Head of caudate nucleus (tissue), 42 donors: ENCODE measurements around the gene MCUR1.
"Not testable (repeated sequence)": the region's sequence is repeated elsewhere in the genome, so short reads cannot be mapped to it uniquely, and the experiment has no call there.

Source experiments
- DNase-seq, 42 donors: peaks; one replicate each; pipeline versions ENCODE4 v3.0.0 to v3.0.0-alpha.2; 2020 to 2021; ENCODE audit warnings: mixed read lengths in 7 of 42
- intact Hi-C: fragments of 100-400 bp; cut with DNase I; formaldehyde crosslinking; loops from one replicate; pipeline ENCODE4 v1.15.0; 2022

MCUR1 gene, protein sequence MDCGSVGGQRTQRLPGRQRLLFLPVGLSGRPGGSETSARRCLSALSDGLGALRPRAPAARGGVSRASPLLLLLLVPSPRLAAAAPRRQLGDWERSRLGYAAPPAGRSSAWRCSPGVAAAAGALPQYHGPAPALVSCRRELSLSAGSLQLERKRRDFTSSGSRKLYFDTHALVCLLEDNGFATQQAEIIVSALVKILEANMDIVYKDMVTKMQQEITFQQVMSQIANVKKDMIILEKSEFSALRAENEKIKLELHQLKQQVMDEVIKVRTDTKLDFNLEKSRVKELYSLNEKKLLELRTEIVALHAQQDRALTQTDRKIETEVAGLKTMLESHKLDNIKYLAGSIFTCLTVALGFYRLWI

DNA sequence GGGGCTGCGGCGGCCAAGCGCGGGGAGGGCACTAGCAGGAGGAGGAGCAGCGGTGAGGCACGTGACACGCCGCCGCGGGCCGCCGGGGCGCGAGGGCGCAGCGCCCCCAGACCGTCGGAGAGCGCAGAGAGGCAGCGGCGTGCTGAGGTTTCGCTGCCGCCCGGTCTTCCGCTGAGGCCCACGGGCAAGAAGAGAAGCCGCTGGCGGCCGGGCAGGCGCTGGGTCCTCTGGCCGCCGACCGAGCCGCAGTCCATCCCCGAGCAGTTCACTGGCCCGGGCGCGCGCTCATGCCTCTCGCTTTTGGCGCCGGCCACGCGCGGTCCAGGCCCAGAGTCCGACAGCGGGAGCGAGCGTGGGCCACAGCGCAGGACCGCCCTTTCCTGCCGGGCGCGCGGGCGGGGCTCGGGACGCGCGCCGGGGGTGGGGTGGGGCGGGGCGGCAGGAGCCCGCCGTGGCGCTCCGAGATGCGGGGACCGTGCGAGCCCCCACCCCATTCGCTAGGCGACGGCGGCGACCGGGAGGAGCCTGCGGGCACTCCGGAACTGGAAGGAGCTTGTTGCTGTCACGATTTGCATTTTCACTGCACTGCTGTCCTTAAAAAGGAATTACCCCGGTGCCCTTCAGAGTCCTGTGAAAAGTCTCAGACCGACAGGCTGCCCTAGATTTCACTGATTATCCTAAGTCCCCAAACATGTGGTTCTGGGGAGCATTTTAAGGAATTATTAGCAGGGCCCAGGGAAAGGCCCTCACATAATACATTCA lies at the start of gene MCUR1:
MCUR1 (minus strand) TSS at position 382 of the 762 bp plus-strand sequence; CDS start at position 254, 128 bp downstream.
- peak; percentile 49 to 94 (median 88) for DNase-seq
- intact Hi-C loops = loop anchor here (5.0 kb wide), 2 partner anchors 102 to 197 kb away; partner anchors contain the start of genes NOL7 and RANBP9

DNA sequence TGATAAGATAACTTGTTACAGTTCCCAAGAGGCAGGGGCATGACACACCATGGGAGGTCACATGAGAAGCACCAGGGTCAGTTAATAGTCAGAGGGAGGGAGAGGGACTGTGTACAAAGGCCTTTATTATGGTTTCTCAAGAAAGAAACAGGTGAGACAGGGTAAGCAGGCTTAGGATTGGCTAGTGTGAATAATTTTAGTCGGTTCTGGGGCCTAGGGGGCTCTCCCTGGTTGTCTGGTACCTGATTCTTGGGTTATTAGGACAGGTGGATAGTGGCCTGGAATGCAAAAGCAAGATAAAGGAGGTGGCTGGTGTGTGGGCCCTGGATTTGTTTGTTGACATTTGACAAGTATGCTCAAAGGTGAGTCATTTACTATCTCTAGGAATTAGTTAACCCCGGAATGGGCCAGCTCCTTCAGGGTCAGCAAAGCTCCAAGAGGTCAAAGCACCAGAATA lies 49.4 kb upstream of the MCUR1 start:
- DNase-seq = peak in 1 of 42 donors; percentile 16
- intact Hi-C loops = no loop called here

DNA sequence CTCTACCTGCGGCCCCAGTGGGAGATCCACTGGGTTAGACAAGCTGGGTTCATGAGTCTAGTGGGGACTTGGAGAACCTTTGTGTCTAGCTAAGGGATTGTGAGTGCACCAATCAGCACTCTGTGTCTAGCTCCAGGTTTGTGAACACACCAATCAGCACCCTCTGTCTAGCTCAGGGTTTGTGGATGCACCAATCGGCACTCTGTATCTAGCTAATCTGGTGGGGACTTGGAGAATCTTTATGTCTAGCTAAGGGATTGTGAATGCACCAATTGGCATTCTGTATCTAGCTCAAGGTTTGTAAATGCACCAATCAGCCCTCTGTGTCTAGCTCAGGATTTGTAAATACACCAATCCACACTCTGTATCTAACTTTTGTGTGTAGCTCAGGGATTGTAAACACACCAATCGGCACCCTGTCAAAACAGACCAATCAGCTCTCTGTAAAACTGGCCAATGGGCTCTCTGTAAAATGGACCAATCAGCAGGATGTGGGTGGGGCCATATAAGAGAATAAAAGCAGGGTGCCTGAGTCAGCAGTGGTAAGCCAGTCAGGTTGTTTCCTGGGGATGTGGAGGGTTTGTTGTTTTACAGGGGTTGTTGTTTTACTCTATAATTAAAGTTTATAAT lies 46.3 kb upstream of the MCUR1 start:
- intact Hi-C loops = not testable (repeated sequence)

DNA sequence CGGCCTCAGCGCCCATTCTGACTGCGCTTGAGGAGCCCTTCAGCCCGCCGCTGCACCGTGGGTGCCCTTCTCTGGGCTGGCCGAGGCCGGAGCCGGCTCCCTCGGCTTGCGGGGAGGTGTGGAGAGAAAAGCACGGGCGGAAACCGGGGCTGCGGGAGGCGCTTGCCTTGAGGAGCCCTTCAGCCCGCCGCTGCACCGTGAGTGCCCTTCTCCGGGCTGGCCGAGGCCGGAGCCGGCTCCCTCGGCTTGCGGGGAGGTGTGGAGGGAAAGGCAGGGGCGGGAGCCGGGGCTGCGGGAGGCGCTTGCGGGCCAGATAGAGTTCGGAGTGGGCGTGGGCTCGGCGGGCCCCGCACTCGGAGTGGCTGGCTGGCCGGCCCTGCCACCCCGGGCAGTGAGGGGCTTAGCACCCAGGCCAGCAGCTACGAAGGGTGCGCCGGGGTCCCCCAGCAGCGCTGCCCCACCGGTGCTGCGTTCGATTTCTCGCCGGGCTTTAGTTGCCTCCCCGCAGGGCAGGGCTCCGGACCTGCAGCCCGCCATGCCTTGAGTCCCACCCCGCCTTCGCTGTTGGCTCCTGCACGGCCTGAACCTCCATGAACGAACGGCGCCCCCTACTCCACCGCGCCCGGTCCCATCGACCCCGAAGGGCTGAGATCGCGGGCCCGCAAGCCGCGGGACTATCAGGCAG lies 45.7 kb upstream of the MCUR1 start:
- intact Hi-C loops = no loop called here
- peak in 11 of 42 donors; percentile 5 to 43 (median 21) for DNase-seq

More for the DNA sequence above, 46.3 kb upstream of the MCUR1 start:
- peak in 4 of 42 donors; percentile 3 to 31 (median 18) for DNase-seq

DNA sequence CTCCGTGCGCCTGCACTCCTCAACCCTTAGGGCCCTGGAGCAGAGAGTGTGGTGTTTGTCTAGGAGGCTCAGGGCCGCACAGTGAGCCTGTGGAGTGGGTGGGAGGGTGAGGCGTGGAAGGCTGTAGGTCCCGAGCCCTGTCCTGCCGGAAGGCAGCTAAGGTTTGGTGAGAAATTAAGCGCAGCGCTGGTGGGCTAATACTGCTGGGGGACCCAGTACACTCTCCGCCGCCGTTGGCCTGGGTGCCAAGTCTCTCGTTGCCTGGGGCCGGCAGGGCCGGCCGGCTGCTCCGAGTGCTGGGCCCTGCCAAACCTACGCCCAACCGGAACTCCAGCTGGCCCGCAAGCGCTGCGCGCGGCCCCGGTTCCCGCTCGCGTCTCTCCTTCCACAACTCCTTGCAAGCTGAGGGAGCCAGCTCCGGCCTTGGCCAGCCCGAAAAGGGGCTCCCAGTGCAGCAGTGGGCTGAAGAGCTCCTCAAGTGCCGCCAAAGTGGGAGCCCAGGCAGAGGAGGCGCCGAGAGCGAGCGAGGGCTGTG lies 40.4 kb upstream of the MCUR1 start:
- intact Hi-C loops = no loop called here

DNA sequence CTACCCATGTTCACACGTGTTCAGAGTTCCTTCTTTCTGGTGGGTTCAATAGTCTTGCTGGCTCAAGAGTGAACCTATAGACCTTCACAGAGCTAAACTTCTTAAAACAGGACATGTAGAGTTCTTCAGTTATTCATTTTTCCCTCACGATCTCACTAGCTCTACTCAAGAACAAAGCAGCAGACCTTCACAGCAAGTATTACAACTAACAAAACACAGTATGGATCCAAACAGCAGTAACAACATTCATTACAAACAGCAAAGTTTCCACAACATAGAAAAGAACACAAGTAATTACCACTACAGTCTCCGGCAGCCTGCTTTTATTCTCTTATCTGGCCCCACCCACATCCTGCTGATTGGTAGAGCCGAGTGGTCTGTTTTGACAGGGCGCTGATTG lies 39.5 kb upstream of the MCUR1 start:
- no peak for DNase-seq
- intact Hi-C loops = no loop called here

More for the DNA sequence above, 40.4 kb upstream of the MCUR1 start:
- DNase-seq = peak in 2 of 42 donors; percentile 3 to 8

DNA sequence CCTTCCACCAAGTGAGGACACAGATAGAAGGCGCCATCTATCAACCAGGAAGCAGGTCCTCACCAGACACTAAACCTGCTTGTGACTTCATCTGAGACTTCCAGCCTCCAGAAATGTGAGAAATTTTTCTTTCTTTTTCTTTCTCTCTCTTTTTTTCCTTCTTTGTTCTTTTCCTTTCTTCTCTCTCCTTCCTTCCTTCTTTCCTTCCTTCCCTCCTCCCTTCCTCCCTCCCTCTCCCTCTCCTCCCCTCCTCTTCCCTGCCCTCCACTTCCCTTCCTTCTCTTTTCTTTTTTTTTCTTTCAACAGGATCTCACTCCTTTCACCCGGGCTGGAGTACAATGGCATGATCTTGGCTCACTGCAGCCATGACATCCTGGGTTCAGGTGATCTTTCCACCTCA lies 37.4 kb upstream of the MCUR1 start:
- intact Hi-C loops = no loop called here
- DNase-seq = no peak

DNA sequence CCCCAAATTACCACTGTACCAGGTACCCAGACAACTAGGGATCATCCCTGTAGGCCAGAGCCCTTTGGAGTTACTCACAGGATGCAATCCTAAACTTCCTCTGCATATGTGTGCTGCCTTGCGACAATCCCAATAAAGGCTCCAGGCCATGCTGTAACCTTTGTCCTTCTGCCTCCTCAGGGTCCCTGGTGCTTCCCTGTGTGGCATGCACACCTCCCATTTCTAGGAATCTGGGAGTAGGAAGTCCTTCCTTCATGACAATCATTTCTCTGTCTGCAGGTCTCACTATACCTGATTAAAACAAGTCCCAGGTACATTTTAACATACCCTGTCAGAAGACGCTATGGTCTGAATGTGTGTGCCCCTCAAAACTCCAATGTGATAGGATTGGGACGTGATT lies 37.0 kb upstream of the MCUR1 start:
- DNase-seq = peak in 2 of 42 donors; percentile 1 to 9
- intact Hi-C loops = no loop called here

DNA sequence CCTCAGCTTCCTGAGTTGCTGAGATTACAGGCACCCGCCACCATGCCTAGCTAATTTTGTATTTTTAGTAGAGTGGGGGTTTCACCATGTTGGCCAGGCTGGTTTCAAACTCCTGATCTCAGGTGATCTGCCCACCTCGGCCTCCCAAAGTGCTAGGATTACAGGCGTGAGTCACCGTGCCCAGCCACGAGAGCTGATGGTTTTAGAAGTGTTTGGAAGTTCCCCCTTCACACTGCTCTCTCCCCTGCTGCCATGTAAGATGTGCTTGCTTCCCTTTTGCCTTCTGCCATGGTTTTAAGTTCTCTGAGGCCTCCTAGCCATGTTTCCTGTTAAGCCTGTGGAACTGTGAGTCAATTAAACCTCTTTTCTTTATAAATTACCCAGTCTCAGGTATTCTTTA lies 36.3 kb upstream of the MCUR1 start:
- DNase-seq = peak in 1 of 42 donors; percentile 20
- intact Hi-C loops = not testable (repeated sequence)

DNA sequence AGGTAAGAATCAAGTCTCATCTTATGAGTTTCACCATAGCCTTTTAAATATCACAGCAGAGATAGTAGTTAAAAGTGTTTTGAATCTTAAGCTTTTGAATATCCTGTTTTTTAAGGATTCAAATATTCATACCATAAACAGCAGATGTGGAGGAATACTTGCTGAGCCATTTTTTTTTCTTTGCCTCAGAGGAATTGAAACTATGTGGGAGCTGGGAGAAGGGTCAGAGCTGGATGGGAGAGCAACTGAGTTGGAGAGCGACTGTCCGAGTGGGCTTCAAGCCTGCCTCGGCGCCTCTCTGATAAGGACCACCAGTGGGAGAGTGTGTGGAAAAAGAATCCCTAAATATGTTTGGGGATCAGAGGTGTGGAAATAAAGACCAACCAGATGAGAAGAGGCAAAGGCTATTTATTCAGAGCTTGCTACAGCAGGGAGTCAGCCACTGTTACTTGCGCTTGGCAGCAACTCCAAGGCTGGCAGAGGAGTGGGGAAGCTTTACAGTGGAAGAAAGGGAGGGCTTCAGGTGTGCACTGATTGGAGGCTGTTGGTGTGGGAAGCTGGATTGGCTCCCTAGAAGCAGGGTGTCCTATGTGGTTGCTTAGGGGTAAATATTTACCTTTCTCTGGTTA lies 34.3 kb upstream of the MCUR1 start:
- intact Hi-C loops = no loop called here
- DNase-seq = peak in 2 of 42 donors; percentile 33 to 36

DNA sequence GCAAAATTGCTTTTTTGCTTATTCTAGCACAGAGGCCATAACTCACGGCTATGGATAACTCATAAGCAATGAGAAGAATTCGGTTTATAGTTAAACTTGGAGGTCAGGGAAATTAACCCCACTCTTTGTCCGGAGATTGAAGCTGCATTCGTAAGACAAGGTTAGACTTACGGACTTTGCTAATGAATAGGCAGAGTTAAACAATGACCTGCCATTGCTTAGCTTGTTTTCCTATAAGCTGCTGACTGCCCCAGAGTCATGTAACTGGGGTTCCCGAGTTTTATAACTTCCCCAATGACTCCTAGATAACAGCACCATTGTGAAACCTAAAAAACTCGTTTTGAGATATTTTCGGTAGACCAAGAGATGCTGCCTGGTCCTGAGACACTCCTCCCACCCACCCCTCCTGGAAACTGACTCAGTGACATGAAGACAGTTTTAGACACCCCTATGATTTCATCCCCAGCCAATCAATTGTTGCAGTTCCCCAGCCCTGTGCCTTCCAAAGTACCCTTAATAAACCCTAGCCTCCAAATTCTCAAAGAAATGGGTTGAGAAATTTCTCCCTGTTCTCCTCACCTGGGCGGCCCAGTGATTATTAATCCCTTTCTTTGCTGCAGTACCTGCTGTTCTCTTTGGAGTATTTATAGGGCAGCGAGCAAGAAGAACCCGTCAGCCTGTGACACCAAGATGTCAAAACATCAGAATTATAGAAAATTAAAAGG lies 33.1 kb upstream of the MCUR1 start:
- DNase-seq = peak in 23 of 42 donors; percentile 3 to 64 (median 27)

DNA sequence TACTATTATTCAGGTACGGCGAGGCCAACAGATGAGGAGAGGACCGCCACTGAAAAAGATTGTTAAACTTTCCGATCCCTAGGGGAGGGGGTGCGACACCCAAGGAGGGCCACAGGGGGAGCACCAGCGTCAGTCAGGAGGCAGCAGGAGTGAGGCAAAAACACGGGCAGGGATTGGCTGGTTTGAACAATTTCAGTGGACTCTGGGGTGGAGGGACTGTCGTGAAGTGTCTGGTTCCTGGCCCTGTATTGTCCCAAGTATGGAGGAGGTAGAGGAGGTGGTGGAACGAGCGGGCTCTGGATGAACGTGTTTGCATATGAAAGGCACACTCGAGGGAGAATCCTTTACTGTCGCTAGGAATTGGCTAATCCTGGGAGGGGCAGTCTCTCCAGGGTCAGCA lies 32.5 kb upstream of the MCUR1 start:
- intact Hi-C loops = no loop called here
- DNase-seq = peak in 2 of 42 donors; percentile 27 to 34

More for the DNA sequence above, 33.1 kb upstream of the MCUR1 start:
- intact Hi-C loops = no loop called here

DNA sequence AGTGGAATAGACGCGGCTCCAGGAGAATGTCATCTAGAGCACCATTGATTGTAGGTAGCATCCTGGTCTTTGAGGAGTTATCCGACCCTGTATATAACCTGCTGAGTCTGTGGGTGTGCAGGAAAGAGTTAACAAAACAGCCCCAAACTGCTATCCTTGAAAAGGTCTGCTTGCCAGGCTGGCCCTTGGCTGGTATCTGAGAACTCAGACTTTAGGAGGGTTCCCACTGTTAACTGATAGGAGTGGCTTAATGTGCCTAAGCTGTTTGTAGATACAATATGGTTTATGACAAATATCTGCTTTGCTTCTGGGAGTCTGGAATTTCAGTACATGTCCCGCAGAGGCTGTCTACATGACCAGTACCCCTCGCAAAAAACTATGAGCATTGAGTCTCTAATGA lies 27.6 kb upstream of the MCUR1 start:
- DNase-seq = no peak
- intact Hi-C loops = no loop called here

DNA sequence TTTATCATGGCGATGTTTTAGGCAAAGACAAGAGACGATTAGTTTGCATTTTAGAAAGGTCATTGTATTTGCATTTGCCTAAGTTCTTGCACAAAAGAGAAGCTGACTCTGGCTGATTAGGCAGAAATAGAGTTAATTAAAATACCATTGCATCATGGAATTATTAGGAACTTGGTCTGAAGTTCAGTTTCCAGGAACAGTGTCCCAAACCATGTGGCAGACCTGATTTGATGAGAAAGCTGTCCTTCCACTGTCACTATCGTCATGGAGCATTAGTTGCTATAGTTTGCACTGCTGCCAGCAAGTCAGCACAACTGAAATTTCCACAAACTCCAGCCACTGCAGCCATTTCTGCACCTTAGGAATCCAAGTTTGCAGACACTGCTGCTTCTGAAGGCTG lies 24.3 kb upstream of the MCUR1 start:
- peak in 1 of 42 donors; percentile 12 for DNase-seq
- intact Hi-C loops = no loop called here

DNA sequence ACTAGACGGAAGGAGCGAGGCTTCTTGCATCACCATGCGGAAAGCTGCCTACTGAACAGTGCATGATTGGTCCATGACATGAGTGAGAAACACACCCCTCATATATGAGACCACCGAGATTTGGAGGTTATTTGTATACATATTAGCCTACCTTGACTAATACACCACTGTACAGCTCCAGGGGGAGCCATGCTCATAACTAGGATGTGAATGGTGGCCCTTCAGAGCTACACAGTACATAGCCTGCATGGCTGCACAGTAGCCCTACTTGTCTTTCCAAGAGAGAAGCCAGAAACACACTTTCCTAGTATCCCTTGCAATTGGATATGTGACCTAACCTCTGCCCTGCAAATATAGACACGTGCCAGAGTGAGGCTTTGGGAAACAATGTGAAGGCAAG lies 21.8 kb upstream of the MCUR1 start:
- intact Hi-C loops = no loop called here
- DNase-seq = peak in 2 of 42 donors; percentile 2 to 9

DNA sequence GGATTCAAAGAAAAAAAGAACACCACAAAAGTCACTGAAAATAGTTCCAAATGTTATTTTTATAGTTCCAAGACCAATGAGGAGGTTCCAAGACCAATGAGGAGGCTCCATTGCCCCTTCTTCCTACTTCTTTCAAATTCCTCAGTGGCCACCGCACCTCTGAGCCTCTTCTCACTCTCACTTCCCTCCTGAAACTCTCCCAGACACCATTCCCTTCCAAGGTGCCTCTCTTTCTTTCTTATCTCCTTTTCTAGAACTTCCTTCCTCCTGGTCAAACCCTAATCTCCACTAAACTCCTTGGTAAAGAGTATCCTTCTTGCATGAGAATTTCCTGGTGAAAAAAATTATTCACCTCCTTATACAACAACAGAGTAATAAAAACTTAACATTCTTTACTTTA lies 20.4 kb upstream of the MCUR1 start:
- intact Hi-C loops = no loop called here
- peak in 1 of 42 donors; percentile 8 for DNase-seq

DNA sequence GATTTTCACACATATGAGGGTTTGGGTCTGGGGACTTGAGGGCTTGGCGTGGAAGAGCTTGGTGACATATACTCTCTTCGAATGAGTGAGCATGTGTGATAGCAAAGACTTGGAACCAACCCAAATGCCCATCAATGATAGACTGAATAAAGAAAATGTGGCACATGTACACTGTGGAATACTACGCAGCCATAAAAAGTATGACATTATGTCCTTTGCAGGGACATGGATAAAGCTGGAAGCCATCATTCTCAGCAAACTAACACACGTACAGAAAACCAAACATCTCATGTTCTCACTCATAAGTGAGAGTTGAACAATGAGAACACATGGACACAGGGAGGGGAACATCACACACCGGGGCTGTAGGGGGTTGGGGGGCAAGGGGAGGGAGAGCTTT lies 19.7 kb upstream of the MCUR1 start:
- peak in 2 of 42 donors; percentile 4 to 12 for DNase-seq
- intact Hi-C loops = not testable (repeated sequence)

DNA sequence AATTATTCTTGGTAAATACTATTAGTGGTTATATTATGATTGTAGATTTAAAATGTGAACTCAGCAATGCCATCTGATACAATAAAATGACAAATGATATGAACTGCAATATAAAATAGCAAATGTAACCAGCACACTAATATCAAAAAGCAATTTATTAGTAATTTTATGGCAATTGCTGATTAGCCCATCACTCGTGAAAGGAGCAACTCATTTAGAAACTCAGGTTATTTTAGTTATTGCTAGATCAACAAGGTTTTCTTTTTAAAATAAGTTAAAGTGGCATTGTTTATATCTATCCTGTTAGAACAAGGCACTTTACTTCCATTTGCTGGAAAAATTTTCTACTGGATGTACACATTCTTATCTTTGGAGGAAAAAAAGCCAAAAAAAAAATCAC lies 18.4 kb upstream of the MCUR1 start:
- DNase-seq = no peak
- intact Hi-C loops = no loop called here
